ENCODE measurements around the gene SNAPC1. TPM values are rescaled to one million over a fixed set of nuclear protein-coding genes. Genes with fewer than 3 reads are reported as not detected.
A peak's percentile ranks its signal among the peaks of the same experiment; 100 is the strongest.

The SNAPC1 gene
- total and polyA plus RNA-seq, 10 of the 15 experiments (the other 5 are each of a cell fraction or from before 2014, with no cell fraction given): 4.5 to 12.0 (median 7.4) TPM

- peak; percentile 45; the same call in 2 of the 3 replicates for ATAC-seq
- FAIRE-seq: no peak
- in situ Hi-C loops (cut with MboI): loop anchor here (25.0 kb wide), 1 partner anchor 1185 kb away; the partner anchor contains the start of gene SIX1
- DNase-seq (ENCODE audit: low read depth, low spot score): no peak
- WGBS (ENCODE audit: insufficient coverage, insufficient replicate concordance, low lambda C conversion rate, missing lambda C conversion rate): 17% methylated on average over 2 of the region's 2 CpGs
- H3K36me3 ChIP-seq (ENCODE audit: control insufficient read depth in 2 of 2, insufficient read depth in 2 of 2, low read length in 1 of 2): no peaks in the 10 kb centered on the region
- no peak overlapping the region for H2AFZ ChIP-seq (ENCODE audit: control insufficient read depth, low read depth, low read length)
- TF ChIP-seq CEBPZ (IDR thresholded peaks at IDR 0.05; ENCODE audit: low read depth, low read length) (no peak), KLF5 (IDR thresholded peaks at IDR 0.05; ENCODE audit: partially characterized antibody) (no peak), SP1 (IDR thresholded peaks at IDR 0.05; ENCODE audit: low read depth, low read length) (no peak), IRF5 (IDR thresholded peaks at IDR 0.05; ENCODE audit: borderline replicate concordance) (no peak), BMI1 (IDR thresholded peaks at IDR 0.05; ENCODE audit: borderline replicate concordance) (no peak), ZBTB11 (CRISPR knock-in tag; IDR thresholded peaks at IDR 0.05) (no peak), CBX5 (IDR thresholded peaks at IDR 0.05; ENCODE audit: low read depth) (no peak), SKIL (IDR thresholded peaks at IDR 0.05; ENCODE audit: low read depth, poor library complexity, severe bottlenecking) (no peak)
- intact Hi-C loops (cut with micrococcal nuclease; ENCODE audit: unreplicated experiment): no loop called here
- H3K9ac ChIP-seq (ENCODE audit: control insufficient read depth, insufficient read depth, low read length): no peak overlapping the region
- POLR2A ChIA-PET: no interaction called here
- no peak overlapping the region for H3K4me2 ChIP-seq (ENCODE audit: control insufficient read depth, insufficient read depth)
- no peaks in the 10 kb centered on the region for H3K27me3 ChIP-seq (replicated peaks in 1 of 2; ENCODE audit: control insufficient read depth in 2 of 2, insufficient read depth in 2 of 2, low read length in 1 of 2)
- CTCF ChIA-PET: interaction anchor here (0.8 to 4.6 kb wide), 3 partner anchors 15 to 526 kb away, joined by 3 to 21 read pairs (median 4); no protein-coding TSS in a partner anchor
- peaks cover 4% of the 10 kb centered on the region; the same call in 2 of the 3 replicates for H3K9me3 ChIP-seq (replicated peaks; ENCODE audit: control insufficient read depth, insufficient read depth, low read length)
- RAD21 ChIA-PET (ENCODE audit: unreplicated experiment): interaction anchor here (3.0 kb wide), 1 partner anchor 15 kb away, joined by 11 read pairs; no protein-coding TSS in a partner anchor
- no peaks in the 10 kb centered on the region; the same call in 1 of the 2 replicates for H3K4me1 ChIP-seq (ENCODE audit: control insufficient read depth, insufficient read depth, low read length)
- H3K79me2 ChIP-seq (ENCODE audit: control insufficient read depth, insufficient read depth, low read length): no peaks in the 10 kb centered on the region
- H4K20me1 ChIP-seq (ENCODE audit: control insufficient read depth, insufficient read depth): no peaks in the 10 kb centered on the region
- SMC1A ChIA-PET (ENCODE audit: uncharacterized antibody, unreplicated experiment): interaction anchor here (0.7 to 1.6 kb wide), 2 partner anchors 14 to 553 kb away, joined by 3 to 4 read pairs; no protein-coding TSS in a partner anchor
- no peak overlapping the region for H3K4me3 ChIP-seq
- no TSS peak for BruUV-seq (replicated peaks)
- H3K27ac ChIP-seq (ENCODE audit: control insufficient read depth, insufficient read depth): no peak overlapping the region
Observed at GRCh38 chr14:61822458-61822857, 60.2 kb downstream of the SNAPC1 start.

Data from GM12878 (cell line).